Lower leg skin (tissue), 4 donors: Measurements from ENCODE around the gene VTI1A. TPM values are rescaled to one million over a fixed set of nuclear protein-coding genes. Genes with fewer than 3 reads are reported as not detected.

Source experiments
- DNase-seq, 2 donors: peaks; one replicate each; pipeline ENCODE4 v3.0.0-alpha.2; 2019; ENCODE audit warnings: low spot score in 2 of 2
- H3K4me3 ChIP-seq: fragments of 200-600 bp; sonication (generic); 2 replicates; pipeline ENCODE4 v1.5.1; 2017; ENCODE audit warnings: mild to moderate bottlenecking, low read depth; ENCODE audit not compliant: poor library complexity, severe bottlenecking
- POLR2A ChIP-seq, 2 donors: fragments of 450-650 bp; IDR thresholded peaks; one replicate each; pipeline ENCODE4 v1.6.1; 2016 to 2017; ENCODE audit warnings: antibody characterized with exemption in 2 of 2, mild to moderate bottlenecking in 1 of 2, moderate library complexity in 1 of 2
- WGBS, 2 donors: methylation state at CpG; one replicate each; pipeline ENCODE4 v1.1.5; 2018; 5-methylcytosine and 5-hydroxymethylcytosine counted together
- intact Hi-C: fragments of 100-400 bp; cut with DNase I; formaldehyde crosslinking; loops from one replicate; pipeline ENCODE4 v1.15.0; 2023; ENCODE audit warnings: low total_unique reads
- total RNA-seq, 4 donors: library from RNA; depleted of rRNA; stranded (reverse); fragments of >200 nt; gene quantifications; one replicate each; pipeline ENCODE4 v1.1.0, GENCODE V29; 2016
- TF ChIP-seq, protein P1 (sequence below), 3 donors: fragments of 450-650 bp; IDR thresholded peaks; one replicate each; pipeline ENCODE4 v1.5.1; 2016; ENCODE audit warnings: antibody characterized with exemption in 3 of 3, mild to moderate bottlenecking in 3 of 3, moderate library complexity in 2 of 3

The VTI1A gene
- total RNA-seq, 4 donors from 2014 or later = 30.8 to 85.7 (median 35.6) TPM

DNA sequence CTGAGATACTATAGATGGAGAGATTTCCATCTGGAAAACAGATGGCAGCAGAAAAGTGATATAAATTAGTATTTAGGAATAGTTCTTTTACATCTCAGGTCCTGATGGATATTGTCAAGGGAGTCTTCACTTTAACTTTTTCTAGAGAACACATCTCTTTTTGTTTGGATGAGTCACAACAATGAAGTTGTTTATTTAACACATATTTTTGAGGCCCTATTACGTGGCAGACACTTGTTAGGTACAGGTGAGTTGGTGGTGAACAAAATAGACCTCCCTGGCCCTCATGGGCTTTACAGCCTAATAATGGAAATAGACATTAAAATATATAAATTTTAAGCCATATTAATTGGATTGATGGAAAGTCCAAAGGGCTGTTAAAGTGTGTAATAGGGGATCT is 168.3 kb downstream of the VTI1A start:
- DNase-seq = no peak
- TF ChIP-seq POLR2A (IDR thresholded peaks at IDR 0.05) = no peak
- TF ChIP-seq, protein P1, sequence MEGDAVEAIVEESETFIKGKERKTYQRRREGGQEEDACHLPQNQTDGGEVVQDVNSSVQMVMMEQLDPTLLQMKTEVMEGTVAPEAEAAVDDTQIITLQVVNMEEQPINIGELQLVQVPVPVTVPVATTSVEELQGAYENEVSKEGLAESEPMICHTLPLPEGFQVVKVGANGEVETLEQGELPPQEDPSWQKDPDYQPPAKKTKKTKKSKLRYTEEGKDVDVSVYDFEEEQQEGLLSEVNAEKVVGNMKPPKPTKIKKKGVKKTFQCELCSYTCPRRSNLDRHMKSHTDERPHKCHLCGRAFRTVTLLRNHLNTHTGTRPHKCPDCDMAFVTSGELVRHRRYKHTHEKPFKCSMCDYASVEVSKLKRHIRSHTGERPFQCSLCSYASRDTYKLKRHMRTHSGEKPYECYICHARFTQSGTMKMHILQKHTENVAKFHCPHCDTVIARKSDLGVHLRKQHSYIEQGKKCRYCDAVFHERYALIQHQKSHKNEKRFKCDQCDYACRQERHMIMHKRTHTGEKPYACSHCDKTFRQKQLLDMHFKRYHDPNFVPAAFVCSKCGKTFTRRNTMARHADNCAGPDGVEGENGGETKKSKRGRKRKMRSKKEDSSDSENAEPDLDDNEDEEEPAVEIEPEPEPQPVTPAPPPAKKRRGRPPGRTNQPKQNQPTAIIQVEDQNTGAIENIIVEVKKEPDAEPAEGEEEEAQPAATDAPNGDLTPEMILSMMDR (IDR thresholded peaks at IDR 0.05) = no peak
- intact Hi-C loops = no loop called here
- no peak overlapping the region for H3K4me3 ChIP-seq
- WGBS, 2 donors = 91 to 98% methylated on average over 1 of the region's 1 CpG

DNA sequence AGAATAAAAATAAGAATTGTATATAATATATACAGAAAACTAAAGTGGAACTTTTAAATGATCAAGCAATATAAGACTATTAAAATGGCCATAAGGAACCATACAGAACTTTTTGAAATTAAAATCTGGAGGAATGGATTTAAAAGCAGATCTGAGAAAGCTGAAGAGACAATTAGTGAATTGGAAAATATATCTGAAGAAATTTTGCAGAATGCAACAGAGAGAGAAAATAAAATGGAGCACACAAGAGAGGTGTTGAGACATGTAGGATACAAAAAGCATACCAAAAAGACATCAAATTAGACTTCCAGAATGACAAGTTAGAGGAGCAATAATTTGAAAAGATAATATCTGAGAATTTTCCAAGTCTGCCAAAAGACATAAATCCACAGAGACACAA is 169.6 kb downstream of the VTI1A start:
- no peak overlapping the region for H3K4me3 ChIP-seq
- TF ChIP-seq, protein P1 (IDR thresholded peaks at IDR 0.05) = no peak
- TF ChIP-seq POLR2A (IDR thresholded peaks at IDR 0.05) = no peak
- no peak for DNase-seq
- intact Hi-C loops = no loop called here

DNA sequence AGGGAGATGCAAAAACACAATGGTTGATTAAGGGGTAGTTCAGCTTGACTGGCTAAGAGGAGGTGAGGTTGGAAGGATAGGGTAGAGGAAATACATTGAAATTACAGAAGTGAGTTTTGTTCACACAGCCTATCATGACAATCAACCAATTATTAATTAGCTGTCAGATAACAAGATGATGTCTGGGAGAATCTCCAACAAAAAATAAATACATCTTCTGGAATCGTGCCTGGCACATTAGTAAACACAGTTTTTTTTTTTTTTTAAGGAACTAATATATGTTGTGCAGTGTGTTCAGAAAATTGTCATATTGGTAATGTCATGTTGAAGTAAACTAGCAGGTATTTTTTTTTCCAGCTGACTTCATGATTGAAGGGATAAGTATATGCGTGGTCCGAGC is 171.8 kb downstream of the VTI1A start:
- intact Hi-C loops = no loop called here
- no peak overlapping the region for H3K4me3 ChIP-seq
- 83 to 85% methylated on average over 3 of the region's 3 CpGs for WGBS, 2 donors
- no peak for DNase-seq
- TF ChIP-seq, protein P1 (IDR thresholded peaks at IDR 0.05) = no peak
- no peak for TF ChIP-seq POLR2A (IDR thresholded peaks at IDR 0.05)

DNA sequence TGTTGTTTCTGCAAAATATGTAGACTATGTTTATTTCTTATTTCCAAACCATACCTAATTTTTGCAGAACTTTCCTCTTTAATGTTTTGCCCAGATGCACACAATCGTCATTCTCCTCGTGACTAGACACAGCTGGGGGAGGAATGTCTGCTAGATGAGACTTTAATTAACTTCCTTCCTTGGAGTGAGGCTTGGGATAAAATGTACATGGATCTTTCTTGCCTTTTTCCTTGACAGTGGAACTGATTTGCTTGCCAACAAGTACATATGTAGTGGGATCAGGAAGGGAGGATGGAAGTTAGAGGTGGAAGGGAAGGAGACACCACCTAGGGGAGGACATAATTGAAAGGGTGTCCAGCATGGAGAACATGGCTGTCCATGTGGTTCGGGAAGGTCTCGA is 172.5 kb downstream of the VTI1A start:
- no peak for DNase-seq
- intact Hi-C loops = no loop called here
- H3K4me3 ChIP-seq = no peak overlapping the region
- TF ChIP-seq, protein P1 (IDR thresholded peaks at IDR 0.05) = no peak
- TF ChIP-seq POLR2A (IDR thresholded peaks at IDR 0.05) = no peak
- 82 to 89% methylated on average over 4 of the region's 4 CpGs for WGBS, 2 donors

DNA sequence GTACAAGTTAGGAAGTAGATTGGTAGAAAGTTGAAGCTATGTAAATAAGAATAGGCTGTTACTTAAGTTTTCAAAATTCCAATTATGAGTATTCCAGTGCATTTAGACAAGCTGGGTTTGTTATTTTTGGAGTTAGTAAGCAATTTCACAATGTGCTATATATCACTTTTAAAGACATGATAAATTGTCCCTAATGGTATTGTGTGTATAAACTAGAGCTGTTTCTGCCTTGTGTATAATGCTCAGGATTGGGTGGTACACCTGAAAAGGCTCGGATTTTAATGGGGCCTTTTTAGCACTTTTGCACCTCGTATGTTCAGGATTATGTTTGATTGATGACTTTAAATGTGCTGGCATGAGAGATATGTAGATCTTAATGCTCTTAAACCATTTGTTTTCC is 175.8 kb downstream of the VTI1A start:
- intact Hi-C loops = no loop called here
- 52 to 69% methylated on average over 2 of the region's 2 CpGs for WGBS, 2 donors
- DNase-seq = no peak
- TF ChIP-seq POLR2A (IDR thresholded peaks at IDR 0.05) = no peak
- TF ChIP-seq, protein P1 (IDR thresholded peaks at IDR 0.05) = no peak
- no peak overlapping the region for H3K4me3 ChIP-seq

DNA sequence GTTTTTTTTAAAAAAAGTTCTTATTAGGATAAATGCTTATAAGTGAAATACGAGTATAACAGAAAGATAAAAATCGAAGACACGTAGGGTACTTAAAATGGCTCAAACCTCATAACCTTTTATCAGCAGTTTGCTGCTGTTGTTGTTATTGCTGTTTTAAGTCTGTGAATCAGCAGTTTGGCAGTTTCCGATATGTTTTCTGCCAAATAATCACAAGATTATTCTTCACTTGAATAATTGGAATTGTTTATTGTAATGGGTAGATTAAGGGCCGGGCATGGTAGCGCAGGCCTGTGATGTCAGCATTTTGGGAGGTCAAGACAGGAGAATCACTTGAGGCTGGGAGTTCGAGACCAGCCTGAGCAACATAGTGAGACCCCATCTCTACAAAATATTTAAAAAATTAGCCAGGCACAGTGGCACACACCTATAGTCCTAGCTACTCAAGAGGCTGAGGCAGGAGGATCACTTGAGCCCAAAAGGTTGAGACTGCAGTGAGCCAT is 177.6 kb downstream of the VTI1A start:
- intact Hi-C loops = no loop called here
- WGBS, 2 donors = 39 to 44% methylated on average over 7 of the region's 7 CpGs
- DNase-seq = peak in 1 of 2 donors; percentile 27
- TF ChIP-seq POLR2A (IDR thresholded peaks at IDR 0.05) = no peak
- TF ChIP-seq, protein P1 (IDR thresholded peaks at IDR 0.05) = no peak
- H3K4me3 ChIP-seq = no peak overlapping the region
